Suprapubic skin (tissue), 4 donors: ENCODE results near the gene DCDC2.

Experiments used
- CTCF ChIP-seq, 2 donors: fragments of 200-600 bp in 1 of 2; fragments of 450-650 bp in 1 of 2; sonication (generic) in 1 of 2; IDR thresholded peaks; one replicate each; pipeline ENCODE4 v1.5.1; 2016 to 2019; ENCODE audit warnings: antibody characterized with exemption in 2 of 2, mild to moderate bottlenecking in 1 of 2, moderate library complexity in 1 of 2
- EP300 ChIP-seq: sonication (generic); formaldehyde crosslinking; IDR thresholded peaks from one replicate; pipeline ENCODE4 v1.6.1; 2017; ENCODE audit warnings: antibody characterized with exemption
- POLR2A ChIP-seq, 2 donors: fragments of 450-650 bp; IDR thresholded peaks; one replicate each; pipeline ENCODE4 v1.6.1; 2017; ENCODE audit warnings: antibody characterized with exemption in 2 of 2, mild to moderate bottlenecking in 2 of 2, moderate library complexity in 2 of 2
- POLR2AphosphoS5 ChIP-seq, 3 donors: sonication (generic); formaldehyde crosslinking; IDR thresholded peaks; one replicate each; pipeline ENCODE4 v1.6.1; 2017; ENCODE audit warnings: antibody characterized with exemption in 3 of 3

GRCh38 chr6:24381476-24382219, 23.8 kb upstream of the DCDC2 start:
- no peak for TF ChIP-seq POLR2AphosphoS5 (IDR thresholded peaks at IDR 0.05)
- TF ChIP-seq CTCF (IDR thresholded peaks at IDR 0.05): no peak
- TF ChIP-seq EP300: no peak
- TF ChIP-seq POLR2A (IDR thresholded peaks at IDR 0.05): no peak
